HG02943 (cell line): ENCODE results near the gene CDH7.

Experiments
- ATAC-seq: cut with Tn5 transposase; IDR thresholded peaks from one replicate; pipeline ENCODE4 v1.9.1; 2021; ENCODE audit warnings: mild to moderate bottlenecking, low read depth, moderate library complexity; ENCODE audit not compliant: unreplicated experiment

The CDH7 gene

GRCh38 chr18:65750389-65751154, at the start of gene CDH7:
Gene CDH7, plus strand, starts transcription at chr18:65751012. Its CDS starts 11,831 bp downstream, at chr18:65762843.
- no peak for ATAC-seq

- ATAC-seq = no peak
Observed at GRCh38 chr18:65704046-65704445, 46.8 kb upstream of the CDH7 start.

- no peak for ATAC-seq
Observed at GRCh38 chr18:65706646-65707045, 44.2 kb upstream of the CDH7 start.

- no peak for ATAC-seq
Observed at GRCh38 chr18:65711493-65711892, 39.3 kb upstream of the CDH7 start.

GRCh38 chr18:65721619-65722018, 29.2 kb upstream of the CDH7 start:
- no peak for ATAC-seq

GRCh38 chr18:65725251-65726050, 25.4 kb upstream of the CDH7 start:
- no peak for ATAC-seq

GRCh38 chr18:65735155-65735554, 15.7 kb upstream of the CDH7 start:
- ATAC-seq = no peak

- no peak for ATAC-seq
Observed at GRCh38 chr18:65737471-65737955, 13.3 kb upstream of the CDH7 start.

- ATAC-seq = no peak
Observed at GRCh38 chr18:65746936-65747335, 3.9 kb upstream of the CDH7 start.

GRCh38 chr18:65748321-65748720, 2.5 kb upstream of the CDH7 start:
- no peak for ATAC-seq

GRCh38 chr18:65749841-65750240, 971 bp upstream of the CDH7 start:
- no peak for ATAC-seq

GRCh38 chr18:65751155-65752085, 608 bp downstream of the CDH7 start:
- no peak for ATAC-seq

- ATAC-seq = no peak
Observed at GRCh38 chr18:65752625-65753325, 2.0 kb downstream of the CDH7 start.

- ATAC-seq = no peak
Observed at GRCh38 chr18:65753520-65753919, 2.7 kb downstream of the CDH7 start.

GRCh38 chr18:65754121-65754520, 3.3 kb downstream of the CDH7 start:
- ATAC-seq = no peak

GRCh38 chr18:65755616-65756015, 4.8 kb downstream of the CDH7 start:
- ATAC-seq = no peak

- ATAC-seq = no peak
Observed at GRCh38 chr18:65760457-65760856, 9.6 kb downstream of the CDH7 start.

GRCh38 chr18:65761636-65762295, 11.0 kb downstream of the CDH7 start:
- no peak for ATAC-seq

GRCh38 chr18:65762556-65762955, 11.7 kb downstream of the CDH7 start:
- ATAC-seq = no peak
